Activated B cell treated with CpG ODN at 0.5 μM for 24 hours (primary cell): ENCODE data around the gene PDXK. TPM values are rescaled to one million over a fixed set of nuclear protein-coding genes. Genes with fewer than 3 reads are reported as not detected.
A peak's percentile ranks its signal among the peaks of the same experiment; 100 is the strongest.

Experiments used
- ATAC-seq: fragments of 200-7000 bp; cut with Tn5 transposase; one replicate; pipeline ENCODE4 v1.10.0; 2021; ENCODE audit warnings: low read depth, mild to moderate bottlenecking, moderate library complexity
- CTCF ChIA-PET: fragments of 350-600 bp; sonication (Branson Sonifier 250); formaldehyde crosslinking; loops from one replicate; lab custom pipeline; 2021; ENCODE audit warnings: antibody characterized with exemption; lab: Charles Lee
- POLR2A ChIA-PET: fragments of 350-600 bp; sonication (Branson Sonifier 250); formaldehyde crosslinking; loops from one replicate; lab custom pipeline; 2021; ENCODE audit warnings: antibody characterized with exemption; lab: Charles Lee
- DNase-seq: peaks from one replicate; pipeline ENCODE4 v3.0.0; 2022
- H3K27ac Mint-ChIP-seq: one replicate; pipeline ENCODE4 v1.8.0; 2020; ENCODE audit warnings: mixed read lengths
- H3K27me3 Mint-ChIP-seq: one replicate; pipeline ENCODE4 v1.8.0; 2021; ENCODE audit warnings: mixed read lengths
- H3K36me3 Mint-ChIP-seq: one replicate; pipeline ENCODE4 v1.8.0; 2021; ENCODE audit warnings: low read depth, mixed read lengths
- H3K4me1 Mint-ChIP-seq: one replicate; pipeline ENCODE4 v1.8.0; 2021; ENCODE audit warnings: mixed read lengths
- H3K4me3 Mint-ChIP-seq: one replicate; pipeline ENCODE4 v1.8.0; 2020; ENCODE audit warnings: mild to moderate bottlenecking, mixed read lengths
- H3K9me3 Mint-ChIP-seq: one replicate; pipeline ENCODE4 v1.8.0; 2020; ENCODE audit warnings: mixed read lengths
- CTCF ChIP-seq: fragments of 200-600 bp; IDR thresholded peaks from one replicate; pipeline ENCODE4 v1.8.0; 2022; ENCODE audit warnings: antibody characterized with exemption, mild to moderate bottlenecking
- intact Hi-C: fragments of 100-400 bp; cut with micrococcal nuclease; formaldehyde crosslinking; loops from one replicate; pipeline ENCODE4 v1.15.1; 2024
- total RNA-seq: library from RNA; stranded (reverse); gene quantifications from 2 replicates; pipeline ENCODE4 v1.2.3, GENCODE V29; 2022

The PDXK gene
- total RNA-seq, 1 donor from 2014 or later, result 54.2 TPM

DNA sequence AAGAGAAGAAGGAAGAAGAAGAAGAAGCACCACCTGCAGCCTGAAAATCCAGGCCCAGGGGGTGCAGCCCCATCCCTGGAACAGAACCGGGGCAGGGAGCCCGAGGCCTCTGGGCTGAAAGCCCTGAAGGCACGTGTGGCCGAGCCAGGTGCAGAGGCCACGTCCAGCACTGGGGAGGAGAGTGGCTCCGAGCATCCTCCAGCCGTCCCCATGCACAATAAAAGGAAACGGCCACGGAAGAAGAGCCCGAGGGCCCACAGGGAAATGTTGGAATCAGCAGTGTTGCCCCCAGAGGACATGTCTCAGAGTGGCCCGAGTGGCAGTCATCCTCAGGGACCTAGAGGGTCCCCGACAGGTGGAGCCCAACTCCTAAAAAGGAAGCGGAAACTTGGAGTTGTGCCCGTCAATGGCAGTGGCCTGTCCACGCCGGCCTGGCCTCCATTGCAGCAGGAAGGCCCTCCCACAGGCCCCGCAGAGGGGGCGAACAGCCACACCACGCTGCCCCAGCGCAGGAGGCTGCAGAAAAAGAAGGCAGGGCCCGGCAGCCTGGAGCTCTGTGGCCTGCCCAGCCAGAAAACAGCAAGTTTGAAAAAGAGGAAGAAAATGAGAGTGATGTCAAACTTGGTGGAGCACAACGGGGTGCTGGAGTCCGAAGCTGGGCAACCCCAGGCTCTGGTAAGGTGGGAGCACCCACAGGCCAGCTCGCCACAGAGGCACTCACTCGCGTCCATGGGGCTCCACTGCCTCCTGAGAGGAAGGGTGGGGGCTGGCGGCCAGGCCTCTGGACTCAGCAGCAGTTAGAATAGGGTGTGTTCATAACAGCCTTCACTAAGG, 31.1 kb upstream of the PDXK start:
- H3K27ac Mint-ChIP-seq, result peak overlapping the region; percentile 56
- no peak for TF ChIP-seq CTCF
- intact Hi-C loops, result loop anchor here (1.0 kb wide), 3 partner anchors 29 to 102 kb away; partner anchors contain the start of genes CSTB and RRP1
- DNase-seq (peak; percentile 28), ATAC-seq (peak; percentile 86)
- H3K4me1 Mint-ChIP-seq, result peaks cover 17% of the 10 kb centered on the region
- ChIA-PET POLR2A (interaction anchor here (0.7 to 1.3 kb wide), 5 partner anchors 10 to 32 kb away, joined by 3 to 8 read pairs (median 5); no protein-coding TSS in a partner anchor), CTCF (interaction anchor here (0.7 kb wide), 1 partner anchor 42 kb away, joined by 3 read pairs; no protein-coding TSS in a partner anchor)
- H3K36me3 Mint-ChIP-seq, result peaks cover 78% of the 10 kb centered on the region
- H3K27me3 Mint-ChIP-seq, result no peaks in the 10 kb centered on the region
- H3K9me3 Mint-ChIP-seq, result no peaks in the 10 kb centered on the region
- H3K4me3 Mint-ChIP-seq, result no peak overlapping the region

DNA sequence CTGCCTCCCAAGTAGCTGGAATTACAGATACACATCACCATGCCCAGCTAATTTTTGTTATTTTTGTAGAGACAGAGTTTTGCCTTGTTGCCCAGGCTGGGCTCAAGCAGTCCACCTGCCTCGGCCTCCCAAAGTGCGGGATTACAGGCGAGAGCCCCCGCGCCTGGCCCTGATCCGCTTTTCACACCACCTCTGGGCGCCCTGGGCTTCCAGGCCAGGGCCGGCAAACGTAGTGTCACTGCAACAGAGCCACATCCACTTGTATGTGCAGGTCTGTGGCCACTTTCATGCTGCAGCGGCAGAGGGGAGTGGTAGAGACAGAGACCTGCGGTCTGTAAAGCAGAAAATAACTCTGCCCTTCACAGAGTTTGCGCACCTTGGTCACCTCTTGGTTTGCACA, 30.0 kb upstream of the PDXK start:
- DNase-seq, result no peak
- H3K36me3 Mint-ChIP-seq, result peaks cover 80% of the 10 kb centered on the region
- ChIA-PET POLR2A (interaction anchor here (1.1 kb wide), 2 partner anchors 28 to 31 kb away, joined by 5 to 7 read pairs; no protein-coding TSS in a partner anchor), CTCF (no interaction called here)
- no peaks in the 10 kb centered on the region for H3K27me3 Mint-ChIP-seq
- H3K27ac Mint-ChIP-seq, result no peak overlapping the region
- no peak for ATAC-seq
- H3K4me3 Mint-ChIP-seq, result no peak overlapping the region
- TF ChIP-seq CTCF, result no peak
- no peaks in the 10 kb centered on the region for H3K9me3 Mint-ChIP-seq
- intact Hi-C loops, result loop anchor here (1.0 kb wide), 3 partner anchors 27 to 100 kb away; partner anchors contain the start of genes CSTB and RRP1
- H3K4me1 Mint-ChIP-seq, result peaks cover 17% of the 10 kb centered on the region

GRCh38 chr21:43689556-43690337, 29.2 kb upstream of the PDXK start:
- Mint-ChIP-seq H3K36me3 (peaks cover 80% of the 10 kb centered on the region), H3K9me3 (no peaks in the 10 kb centered on the region), H3K4me1 (peaks cover 17% of the 10 kb centered on the region), H3K27ac (no peak overlapping the region), H3K4me3 (no peak overlapping the region), H3K27me3 (no peaks in the 10 kb centered on the region)
- ATAC-seq (no peak), DNase-seq (no peak)
- CTCF ChIA-PET, result no interaction called here
- intact Hi-C loops, result no loop called here
- no peak for TF ChIP-seq CTCF
- POLR2A ChIA-PET, result no interaction called here

- ATAC-seq, result no peak
- Mint-ChIP-seq H3K9me3 (no peaks in the 10 kb centered on the region), H3K27ac (no peak overlapping the region), H3K36me3 (peaks cover 80% of the 10 kb centered on the region), H3K4me3 (no peak overlapping the region), H3K4me1 (peaks cover 17% of the 10 kb centered on the region), H3K27me3 (no peaks in the 10 kb centered on the region)
- ChIA-PET POLR2A (no interaction called here), CTCF (no interaction called here)
- intact Hi-C loops, result no loop called here
- TF ChIP-seq CTCF, result no peak
- DNase-seq, result no peak
Observed at GRCh38 chr21:43690346-43690745, 28.6 kb upstream of the PDXK start.
